ENCODE data around the gene PIEZO1. TPM values are rescaled to one million over a fixed set of nuclear protein-coding genes. Genes with fewer than 3 reads are reported as not detected.

Gene PIEZO1
- total and polyA plus RNA-seq, 2 donors (not counting 3 experiments of a cell fraction or from before 2014, with no cell fraction given) = 298 to 322 TPM

- Histone ChIP-seq H3K27me3 (ENCODE audit: control insufficient read depth in 2 of 2, insufficient read depth in 2 of 2, low read length in 2 of 2) (no peaks in the 10 kb centered on the region), H3K9me1 (replicated peaks; ENCODE audit: control insufficient read depth, extremely low read depth, insufficient read depth, low read length) (no peaks in the 10 kb centered on the region), H3K9me3 (replicated peaks; ENCODE audit: control insufficient read depth, insufficient read depth, low read length) (no peaks in the 10 kb centered on the region), H3K27ac (ENCODE audit: insufficient read depth, low read depth, low read length) (no peak overlapping the region), H4K20me1 (replicated peaks; ENCODE audit: control insufficient read depth, extremely low read depth, insufficient read depth, low read length) (no peaks in the 10 kb centered on the region), H3K79me2 (ENCODE audit: control insufficient read depth, insufficient read depth, low read length) (peaks cover 17% of the 10 kb centered on the region), H3K4me3 (replicated peaks in 1 of 3; ENCODE audit: insufficient read depth in 1 of 3, low read depth in 1 of 3, low read length in 3 of 3) (no peak overlapping the region), H3K36me3 (ENCODE audit: control insufficient read depth in 2 of 2, extremely low read depth in 1 of 2, insufficient read depth in 2 of 2, low read length in 2 of 2) (peaks cover 13 to 42% of the 10 kb centered on the region in 2 experiments), H3K4me1 (ENCODE audit: control insufficient read depth, extremely low read depth, insufficient read depth, low read length) (no peaks in the 10 kb centered on the region), H2AFZ (ENCODE audit: low read depth, low read length) (no peak overlapping the region), H3K9ac (replicated peaks; ENCODE audit: extremely low read depth, insufficient read depth, low read length) (no peak overlapping the region), H3K4me2 (ENCODE audit: insufficient read depth, low read length) (no peak overlapping the region)
- intact Hi-C loops (cut with micrococcal nuclease) = no loop called here
- CTCF ChIA-PET = interaction anchor here (2.3 kb wide), 1 partner anchor 25 kb away, joined by 10 read pairs; no protein-coding TSS in a partner anchor
- dilution Hi-C loops (cut with MboI; ENCODE audit: extremely low pct_ligation_motif_present, low sequenced_read_pairs) = no loop called here
- POLR2A ChIA-PET = no interaction called here
- BruUV-seq (replicated peaks) = no TSS peak
- DNase-seq (ENCODE audit: low read depth, low spot score) = no peak
- no peak for FAIRE-seq
- TF ChIP-seq MYC (IDR thresholded peaks at IDR 0.05; ENCODE audit: low read depth, low read length) = no peak
- no peak for TF ChIP-seq POLR2AphosphoS5 (IDR thresholded peaks at IDR 0.05; ENCODE audit: insufficient read depth, low read depth, low read length)
- no peak for TF ChIP-seq FOS (IDR thresholded peaks at IDR 0.05; ENCODE audit: borderline replicate concordance, insufficient read depth, low read length)
- TF ChIP-seq MAX (IDR thresholded peaks at IDR 0.05; ENCODE audit: insufficient read depth, insufficient read length) = no peak
- no peak for TF ChIP-seq CTCF (IDR thresholded peaks at IDR 0.05; ENCODE audit: extremely low read depth in 1 of 2, insufficient read depth in 1 of 2, low read depth in 1 of 2, low read length in 2 of 2)
These were observed 72.5 kb downstream of the PIEZO1 start for GRCh38 chr16:88712362-88712979.
